ENCODE measurements around the gene GRIK1. TPM values are rescaled to one million over a fixed set of nuclear protein-coding genes. Genes with fewer than 3 reads are reported as not detected.

GRIK1 gene
- total RNA-seq, 2 donors from 2014 or later: 0.21 TPM; not detected in 1

- H3K36me3 ChIP-seq: no peaks in the 10 kb centered on the region
- TF ChIP-seq CTCF (IDR thresholded peaks at IDR 0.05): no peak
- H3K4me3 ChIP-seq: no peak overlapping the region
- no peak overlapping the region for H3K27ac ChIP-seq
- no peak for ATAC-seq (ENCODE audit: insufficient number of reproducible peaks, low FRiP score, low read depth)
- no peaks in the 10 kb centered on the region for H3K9me3 ChIP-seq
- no peak for DNase-seq (ENCODE audit: low spot score)
- H3K27me3 ChIP-seq (replicated peaks; ENCODE audit: insufficient read depth): no peaks in the 10 kb centered on the region
- no peaks in the 10 kb centered on the region for H3K4me1 ChIP-seq (ENCODE audit: control insufficient read depth in 1 of 2, low read depth in 2 of 2)
These were observed 415.7 kb downstream of the GRIK1 start for GRCh38 chr21:29524055-29524454.

GRCh38 chr21:29523646-29524045 lies 416.1 kb downstream of the GRIK1 start:
- H3K27ac ChIP-seq: no peak overlapping the region

GRCh38 chr21:29521872-29522271 lies 417.9 kb downstream of the GRIK1 start:
- no peaks in the 10 kb centered on the region for H3K4me1 ChIP-seq (ENCODE audit: control insufficient read depth in 1 of 2, low read depth in 2 of 2)
- ATAC-seq (ENCODE audit: insufficient number of reproducible peaks, low FRiP score, low read depth): no peak
- no peak for TF ChIP-seq CTCF (IDR thresholded peaks at IDR 0.05)

More at GRCh38 chr21:29523646-29524045, 416.1 kb downstream of the GRIK1 start:
- no peak for DNase-seq (ENCODE audit: low spot score)
- Histone ChIP-seq H3K4me3 (no peak overlapping the region), H3K4me1 (ENCODE audit: control insufficient read depth in 1 of 2, low read depth in 2 of 2) (no peaks in the 10 kb centered on the region), H3K36me3 (no peaks in the 10 kb centered on the region), H3K9me3 (no peaks in the 10 kb centered on the region), H3K27me3 (replicated peaks; ENCODE audit: insufficient read depth) (no peaks in the 10 kb centered on the region)
- TF ChIP-seq CTCF (IDR thresholded peaks at IDR 0.05): no peak
- ATAC-seq (ENCODE audit: insufficient number of reproducible peaks, low FRiP score, low read depth): no peak

GRCh38 chr21:29520171-29520570 lies 419.6 kb downstream of the GRIK1 start:
- Histone ChIP-seq H3K27ac (no peak overlapping the region), H3K36me3 (no peaks in the 10 kb centered on the region), H3K27me3 (replicated peaks; ENCODE audit: insufficient read depth) (no peaks in the 10 kb centered on the region), H3K4me3 (no peak overlapping the region), H3K9me3 (no peaks in the 10 kb centered on the region), H3K4me1 (ENCODE audit: control insufficient read depth in 1 of 2, low read depth in 2 of 2) (no peaks in the 10 kb centered on the region)
- no peak for TF ChIP-seq CTCF (IDR thresholded peaks at IDR 0.05)
- ATAC-seq (ENCODE audit: insufficient number of reproducible peaks, low FRiP score, low read depth) (no peak), DNase-seq (ENCODE audit: low spot score) (no peak)

More at GRCh38 chr21:29521872-29522271, 417.9 kb downstream of the GRIK1 start:
- Histone ChIP-seq H3K27me3 (replicated peaks; ENCODE audit: insufficient read depth) (no peaks in the 10 kb centered on the region), H3K4me3 (no peak overlapping the region), H3K9me3 (no peaks in the 10 kb centered on the region), H3K36me3 (no peaks in the 10 kb centered on the region), H3K27ac (no peak overlapping the region)
- no peak for DNase-seq (ENCODE audit: low spot score)

GRCh38 chr21:29514652-29515247 lies 425.0 kb downstream of the GRIK1 start:
- no peak for TF ChIP-seq CTCF (IDR thresholded peaks at IDR 0.05)
- no peak overlapping the region for H3K27ac ChIP-seq
- no peaks in the 10 kb centered on the region for H3K27me3 ChIP-seq (replicated peaks; ENCODE audit: insufficient read depth)
- H3K4me1 ChIP-seq (ENCODE audit: control insufficient read depth in 1 of 2, low read depth in 2 of 2): no peaks in the 10 kb centered on the region
- H3K36me3 ChIP-seq: no peaks in the 10 kb centered on the region
- no peak overlapping the region for H3K4me3 ChIP-seq
- DNase-seq (ENCODE audit: low spot score): no peak
- H3K9me3 ChIP-seq: peaks cover 7% of the 10 kb centered on the region
- ATAC-seq (ENCODE audit: insufficient number of reproducible peaks, low FRiP score, low read depth): no peak

Data from thoracic aorta (tissue), 2 donors.